ENCODE data around the gene OR6C75. TPM values are rescaled to one million over a fixed set of nuclear protein-coding genes. Genes with fewer than 3 reads are reported as not detected.
"Not testable (repeated sequence)": the region's sequence is repeated elsewhere in the genome, so short reads cannot be mapped to it uniquely, and the experiment has no call there.

The OR6C75 gene
- total and polyA plus RNA-seq, 8 donors, result not detected

GRCh38 chr12:55414889-55415288 lies 52.1 kb downstream of the OR6C75 start:
- H3K27me3 ChIP-seq; DNase-seq; H3K4me1 ChIP-seq; H3K27ac ChIP-seq; intact Hi-C loops (cut with DNase I); H3K36me3 ChIP-seq; FAIRE-seq; H3K9me3 ChIP-seq; H3K4me3 ChIP-seq: not testable (repeated sequence)
- peak; percentile 62 to 83 (median 71) for ATAC-seq
- 6 to 18% methylated on average over 5 to 10 of the region's 34 CpGs for WGBS, 2 donors

GRCh38 chr12:55416961-55417360 lies 54.2 kb downstream of the OR6C75 start:
- Histone ChIP-seq H3K27me3 (no peaks in the 10 kb centered on the region), H3K4me3 (no peak overlapping the region), H3K4me1 (no peaks in the 10 kb centered on the region), H3K9me3 (no peaks in the 10 kb centered on the region), H3K36me3 (no peaks in the 10 kb centered on the region), H3K27ac (no peak overlapping the region)
- FAIRE-seq (no peak), ATAC-seq (no peak), DNase-seq (no peak)
- 58 to 94% methylated on average over 1 of the region's 1 CpG for WGBS, 2 donors
- no peak for TF ChIP-seq CTCF (IDR thresholded peaks at IDR 0.05)
- intact Hi-C loops (cut with DNase I), result no loop called here

Other genes with a start within 250 kb of the OR6C75 start
- gene OR9K2, start 236.6 kb upstream of the OR6C75 start, total RNA-seq, result not detected
- gene OR9K2, start 236.6 kb upstream of the OR6C75 start, polyA plus RNA-seq, result not detected
- gene OR10A7, start 141.9 kb upstream of the OR6C75 start, total RNA-seq, result not detected
- gene OR10A7, start 141.9 kb upstream of the OR6C75 start, polyA plus RNA-seq, result not detected
- gene OR6C74, start 118.4 kb upstream of the OR6C75 start, total RNA-seq, result not detected
- not detected for gene OR6C74, start 118.4 kb upstream of the OR6C75 start, polyA plus RNA-seq
- gene OR6C6, start 66.4 kb upstream of the OR6C75 start, total RNA-seq, result not detected
- gene OR6C6, start 66.4 kb upstream of the OR6C75 start, polyA plus RNA-seq, result not detected
- not detected for gene OR6C1, start 48.6 kb upstream of the OR6C75 start, total RNA-seq
- not detected for gene OR6C1, start 48.6 kb upstream of the OR6C75 start, polyA plus RNA-seq
- gene OR6C3, start 32.2 kb upstream of the OR6C75 start, total RNA-seq, result not detected
- gene OR6C3, start 32.2 kb upstream of the OR6C75 start, polyA plus RNA-seq, result not detected
- gene OR6C65, start 37.6 kb downstream of the OR6C75 start, total RNA-seq, result not detected
- gene OR6C65, start 37.6 kb downstream of the OR6C75 start, polyA plus RNA-seq, result not detected
- not detected for gene OR6C76, start 63.3 kb downstream of the OR6C75 start, total RNA-seq
- gene OR6C76, start 63.3 kb downstream of the OR6C75 start, polyA plus RNA-seq, result not detected
- gene OR6C2, start 81.1 kb downstream of the OR6C75 start, total RNA-seq, result not detected
- not detected for gene OR6C2, start 81.1 kb downstream of the OR6C75 start, polyA plus RNA-seq
- gene OR6C70, start 107.2 kb downstream of the OR6C75 start, total RNA-seq, result not detected
- not detected for gene OR6C70, start 107.2 kb downstream of the OR6C75 start, polyA plus RNA-seq
- gene OR6C68, start 129.4 kb downstream of the OR6C75 start, total RNA-seq, result not detected
- not detected for gene OR6C68, start 129.4 kb downstream of the OR6C75 start, polyA plus RNA-seq
- gene OR6C4, start 186.6 kb downstream of the OR6C75 start, total RNA-seq, result not detected
- not detected for gene OR6C4, start 186.6 kb downstream of the OR6C75 start, polyA plus RNA-seq
- not detected for gene OR2AP1, start 209.5 kb downstream of the OR6C75 start, total RNA-seq
- not detected for gene OR2AP1, start 209.5 kb downstream of the OR6C75 start, polyA plus RNA-seq

Measured in pancreas (tissue), 10 donors.